ENCODE data around the gene ZNF217.

ZNF217 gene

GRCh38 chr20:53585004-53585569 is 8.6 kb downstream of the ZNF217 start:
- in situ Hi-C loops (cut with MboI; ENCODE audit: low sequenced_read_pairs) = loop anchor here (25.0 kb wide), 1 partner anchor 327 kb away; no protein-coding TSS in a partner anchor

GRCh38 chr20:53584550-53584913 is 9.1 kb downstream of the ZNF217 start:
- in situ Hi-C loops (cut with MboI; ENCODE audit: low sequenced_read_pairs) = loop anchor here (25.0 kb wide), 1 partner anchor 328 kb away; no protein-coding TSS in a partner anchor

GRCh38 chr20:53583660-53584549 is 9.7 kb downstream of the ZNF217 start:
- in situ Hi-C loops (cut with MboI; ENCODE audit: low sequenced_read_pairs) = loop anchor here (25.0 kb wide), 1 partner anchor 328 kb away; no protein-coding TSS in a partner anchor

- in situ Hi-C loops (cut with MboI; ENCODE audit: low sequenced_read_pairs) = loop anchor here (25.0 kb wide), 1 partner anchor 330 kb away; no protein-coding TSS in a partner anchor
Measured at GRCh38 chr20:53582574-53583351, 10.9 kb downstream of the ZNF217 start.

GRCh38 chr20:53582251-53582570 is 11.4 kb downstream of the ZNF217 start:
- in situ Hi-C loops (cut with MboI; ENCODE audit: low sequenced_read_pairs) = loop anchor here (25.0 kb wide), 1 partner anchor 330 kb away; no protein-coding TSS in a partner anchor

GRCh38 chr20:53581444-53582250 is 12.0 kb downstream of the ZNF217 start:
- in situ Hi-C loops (cut with MboI; ENCODE audit: low sequenced_read_pairs) = loop anchor here (25.0 kb wide), 1 partner anchor 331 kb away; no protein-coding TSS in a partner anchor

GRCh38 chr20:53580376-53581111 is 13.1 kb downstream of the ZNF217 start:
- in situ Hi-C loops (cut with MboI; ENCODE audit: low sequenced_read_pairs) = loop anchor here (25.0 kb wide), 1 partner anchor 332 kb away; no protein-coding TSS in a partner anchor

GRCh38 chr20:53579581-53580375 is 13.9 kb downstream of the ZNF217 start:
- in situ Hi-C loops (cut with MboI; ENCODE audit: low sequenced_read_pairs) = loop anchor here (25.0 kb wide), 1 partner anchor 333 kb away; no protein-coding TSS in a partner anchor

- in situ Hi-C loops (cut with MboI; ENCODE audit: low sequenced_read_pairs) = loop anchor here (25.0 kb wide), 1 partner anchor 333 kb away; no protein-coding TSS in a partner anchor
Measured at GRCh38 chr20:53579266-53579580, 14.4 kb downstream of the ZNF217 start.

- in situ Hi-C loops (cut with MboI; ENCODE audit: low sequenced_read_pairs) = loop anchor here (25.0 kb wide), 1 partner anchor 334 kb away; no protein-coding TSS in a partner anchor
Measured at GRCh38 chr20:53578492-53579222, 15.0 kb downstream of the ZNF217 start.

GRCh38 chr20:53576586-53577318 is 16.9 kb downstream of the ZNF217 start:
- in situ Hi-C loops (cut with MboI; ENCODE audit: low sequenced_read_pairs) = loop anchor here (25.0 kb wide), 1 partner anchor 336 kb away; no protein-coding TSS in a partner anchor

GRCh38 chr20:53576195-53576580 is 17.5 kb downstream of the ZNF217 start:
- in situ Hi-C loops (cut with MboI; ENCODE audit: low sequenced_read_pairs) = loop anchor here (25.0 kb wide), 1 partner anchor 336 kb away; no protein-coding TSS in a partner anchor

- in situ Hi-C loops (cut with MboI; ENCODE audit: low sequenced_read_pairs) = loop anchor here (25.0 kb wide), 1 partner anchor 337 kb away; no protein-coding TSS in a partner anchor
Measured at GRCh38 chr20:53575481-53576194, 18.0 kb downstream of the ZNF217 start.

- in situ Hi-C loops (cut with MboI; ENCODE audit: low sequenced_read_pairs) = loop anchor here (25.0 kb wide), 1 partner anchor 337 kb away; no protein-coding TSS in a partner anchor
Measured at GRCh38 chr20:53574819-53575218, 18.8 kb downstream of the ZNF217 start.

- in situ Hi-C loops (cut with MboI; ENCODE audit: low sequenced_read_pairs) = no loop called here
Measured at GRCh38 chr20:53574259-53574789, 19.3 kb downstream of the ZNF217 start.

- in situ Hi-C loops (cut with MboI; ENCODE audit: low sequenced_read_pairs) = no loop called here
Measured at GRCh38 chr20:53571555-53572286, 21.9 kb downstream of the ZNF217 start.
